IMR-90 (cell line): ENCODE measurements around the gene ZMIZ1. TPM values are rescaled to one million over a fixed set of nuclear protein-coding genes. Genes with fewer than 3 reads are reported as not detected.
A peak's percentile ranks its signal among the peaks of the same experiment; 100 is the strongest.

ENCODE experiments used
- ATAC-seq: fragments of 200-7000 bp; cut with Tn5 transposase; 2 replicates; pipeline ENCODE4 v1.9.1; 2020; ENCODE audit warnings: low read depth, mild to moderate bottlenecking, moderate library complexity
- BruUV-seq: library from RNA; stranded (reverse); fragments of 400-500 nt; replicated peaks from 2 replicates; lab custom pipeline; 2021; lab: Mats Ljungman, UMichigan
- CTCF ChIA-PET: fragments of 300-600 bp; formaldehyde crosslinking; extraction: SDS; loops from one replicate; lab custom pipeline; 2021; ENCODE audit warnings: antibody characterized with exemption; lab: Yijun Ruan, JAX
- POLR2A ChIA-PET: fragments of 300-600 bp; sonication (Branson Sonifier 250); formaldehyde crosslinking; loops from one replicate; lab custom pipeline; 2022; ENCODE audit warnings: antibody characterized with exemption; ENCODE audit not compliant: unreplicated experiment; lab: Charles Lee
- DNase-seq: peaks from one replicate; pipeline ENCODE4 v3.0.0; 2013
- H2AFZ ChIP-seq: replicated peaks from 2 replicates; pipeline ENCODE3; 2013; ENCODE audit warnings: low read length, mild to moderate bottlenecking; ENCODE audit not compliant: poor library complexity
- H2AK5ac ChIP-seq: 2 replicates; pipeline ENCODE4 v1.6.1; 2013; ENCODE audit warnings: low read depth, low read length, inconsistent platforms
- H2AK9ac ChIP-seq: replicated peaks from 2 replicates; pipeline ENCODE3; 2013; ENCODE audit warnings: mild to moderate bottlenecking, low read depth, low read length, moderate library complexity; ENCODE audit not compliant: poor library complexity
- H2BK120ac ChIP-seq: 2 replicates; pipeline ENCODE4 v1.6.1; 2013; ENCODE audit warnings: low read depth, low read length, inconsistent platforms
- H2BK15ac ChIP-seq: 3 replicates; pipeline ENCODE4 v1.6.1; 2013; ENCODE audit warnings: low read depth, low read length, inconsistent platforms
- H2BK20ac ChIP-seq: 2 replicates; pipeline ENCODE4 v1.6.1; 2013; ENCODE audit warnings: low read depth, mild to moderate bottlenecking, inconsistent platforms, low read length, moderate library complexity
- H2BK5ac ChIP-seq: 2 replicates; pipeline ENCODE4 v1.6.1; 2013; ENCODE audit warnings: mild to moderate bottlenecking, low read depth, low read length, inconsistent platforms; ENCODE audit not compliant: poor library complexity, severe bottlenecking
- H3K14ac ChIP-seq: replicated peaks from 2 replicates; pipeline ENCODE4 v1.6.1; 2013; ENCODE audit warnings: low read depth, low read length, inconsistent platforms
- H3K18ac ChIP-seq: 2 replicates; pipeline ENCODE4 v1.6.1; 2013; ENCODE audit warnings: low read depth, low read length, control low read depth
- H3K23ac ChIP-seq: 2 replicates; pipeline ENCODE4 v1.6.1; 2013; ENCODE audit warnings: low read depth, low read length, inconsistent platforms
- H3K27ac ChIP-seq: 2 replicates; pipeline ENCODE4 v1.5.1; 2013; ENCODE audit warnings: mild to moderate bottlenecking, control low read depth, low read length; ENCODE audit not compliant: insufficient read depth
- H3K27me3 ChIP-seq: 2 replicates; pipeline ENCODE4 v1.6.1; 2013; ENCODE audit warnings: low read length; ENCODE audit not compliant: control insufficient read depth, insufficient read depth
- H3K36me3 ChIP-seq: 2 replicates; pipeline ENCODE4 v1.6.1; 2013; ENCODE audit warnings: low read length, mixed read lengths; ENCODE audit not compliant: control insufficient read depth, insufficient read depth
- H3K4ac ChIP-seq: 2 replicates; pipeline ENCODE4 v1.6.1; 2013; ENCODE audit warnings: low read depth, low read length, inconsistent platforms
- H3K4me1 ChIP-seq: 2 replicates; pipeline ENCODE4 v1.6.1; 2013; ENCODE audit warnings: low read length, mixed read lengths; ENCODE audit not compliant: control insufficient read depth, insufficient read depth
- H3K4me2 ChIP-seq: 2 replicates; pipeline ENCODE4 v1.6.1; 2013; ENCODE audit warnings: low read depth, mild to moderate bottlenecking, control low read depth, low read length, moderate library complexity
- H3K4me3 ChIP-seq: 2 replicates; pipeline ENCODE4 v1.5.1; 2013; ENCODE audit warnings: low read depth, mild to moderate bottlenecking, control low read depth, low read length, moderate library complexity; ENCODE audit not compliant: insufficient read depth
- H3K56ac ChIP-seq: 2 replicates; pipeline ENCODE4 v1.6.1; 2013; ENCODE audit warnings: low read length, inconsistent platforms; ENCODE audit not compliant: insufficient read depth; ENCODE audit errors: extremely low read depth
- H3K79me1 ChIP-seq, 2 experiments: 2 replicates each; pipeline ENCODE4 v1.6.1; 2013; ENCODE audit warnings: low read length in 2 of 2, inconsistent platforms in 1 of 2, low read depth in 1 of 2
- H3K9ac ChIP-seq: 2 replicates; pipeline ENCODE4 v1.6.1; 2013; ENCODE audit warnings: low read depth, low read length, control low read depth
- H3K9me1 ChIP-seq: 2 replicates; pipeline ENCODE4 v1.6.1; 2013; ENCODE audit warnings: low read length, inconsistent platforms; ENCODE audit not compliant: insufficient read depth
- H3K9me3 ChIP-seq: 2 replicates; pipeline ENCODE4 v1.6.1; 2013; ENCODE audit warnings: low read length; ENCODE audit not compliant: control insufficient read depth, insufficient read depth
- H4K20me1 ChIP-seq: 2 replicates; pipeline ENCODE4 v1.6.1; 2013; ENCODE audit warnings: low read length, inconsistent platforms; ENCODE audit not compliant: insufficient read depth
- H4K5ac ChIP-seq: 2 replicates; pipeline ENCODE4 v1.6.1; 2013; ENCODE audit warnings: mild to moderate bottlenecking, low read depth, low read length, control low read depth
- H4K8ac ChIP-seq, 2 experiments: 2 replicates each; pipeline ENCODE4 v1.6.1; 2013; ENCODE audit warnings: low read depth in 2 of 2, low read length in 2 of 2, control low read depth in 1 of 2, inconsistent platforms in 1 of 2
- H4K91ac ChIP-seq: 2 replicates; pipeline ENCODE4 v1.6.1; 2013; ENCODE audit warnings: low read depth, low read length, inconsistent platforms; ENCODE audit not compliant: insufficient read depth
- CEBPB ChIP-seq: IDR thresholded peaks from 2 replicates; pipeline ENCODE4 v1.6.1; 2012; ENCODE audit warnings: low read depth, low read length, improper control_type of control experiment
- ELK1 ChIP-seq: fragments of 150-350 bp; IDR thresholded peaks from 2 replicates; pipeline ENCODE4 v1.6.1; 2016; ENCODE audit warnings: low read depth, mild to moderate bottlenecking, low read length, moderate library complexity, borderline replicate concordance
- POLR2A ChIP-seq: IDR thresholded peaks from 2 replicates; pipeline ENCODE4 v1.6.1; 2012; ENCODE audit warnings: mild to moderate bottlenecking, low read depth, low read length
- WGBS, 2 experiments: methylation state at CpG; one replicate each; pipeline versions ENCODE4 v1.1.5 to v1.1.7; 2013; ENCODE audit warnings: missing lambda C conversion rate in 2 of 2; ENCODE audit not compliant: insufficient read length in 1 of 2; ENCODE audit errors: extremely low coverage in 2 of 2; 5-methylcytosine and 5-hydroxymethylcytosine counted together
- dilution Hi-C: fragments of 300-500 bp; cut with HindIII; formaldehyde crosslinking; loops from one replicate; pipeline ENCODE4 v1.14.3; 2018; ENCODE audit warnings: low sequenced_read_pairs; ENCODE audit not compliant: unreplicated experiment
- in situ Hi-C: fragments of 300-500 bp; cut with MboI; formaldehyde crosslinking; loops from 3 replicates; pipeline ENCODE4 v1.14.3; 2019; ENCODE audit warnings: low sequenced_read_pairs, inconsistent platforms, mixed read lengths
- intact Hi-C: fragments of 100-400 bp; cut with micrococcal nuclease; formaldehyde crosslinking; loops from 2 replicates; pipeline ENCODE4 v1.10.0; 2022
- polyA plus RNA-seq, 3 experiments: library from polyadenylated mRNA; depleted of rRNA; stranded (reverse); fragments of >200 nt; gene quantifications; 2 replicates each; pipeline ENCODE4 v1.2.3, GENCODE V29; 2012; ENCODE audit warnings: low replicate concordance in 1 of 3
- total RNA-seq: library from RNA; depleted of rRNA; stranded (reverse); fragments of >200 nt; gene quantifications from 2 replicates; pipeline ENCODE4 v1.2.3, GENCODE V29; 2012

The ZMIZ1 gene
- total and polyA plus RNA-seq, 2 of the 4 experiments (the other 2 are of a cell fraction), result 6.6 to 48.7 TPM

- Histone ChIP-seq H3K4ac (peak overlapping the region; percentile 49; the same call in 1 of the 2 replicates), H4K91ac (peak overlapping the region; percentile 98; the same call in 1 of the 2 replicates), H3K27me3 (no peaks in the 10 kb centered on the region), H2BK5ac (peak overlapping the region; percentile 39), H4K8ac (no peak overlapping the region; a peak in 2 of 4 replicates), H3K36me3 (peaks cover 33% of the 10 kb centered on the region), H3K9ac (no peak overlapping the region), H2BK120ac (0 out of 2 replicates have a peak overlapping the region, but pooled peaks have one; percentile 52), H3K79me1 (peaks cover 69 to 97% of the 10 kb centered on the region in 2 experiments), H3K4me2 (no peak overlapping the region), H3K9me3 (no peaks in the 10 kb centered on the region), H3K56ac (no peak overlapping the region), H3K27ac (no peak overlapping the region), H3K9me1 (peaks cover 43% of the 10 kb centered on the region), H4K20me1 (peaks cover 52% of the 10 kb centered on the region), H3K4me1 (peaks cover 70% of the 10 kb centered on the region), H3K4me3 (no peak overlapping the region), H3K14ac (no peak overlapping the region), H3K18ac (no peak overlapping the region), H2BK20ac (no peak overlapping the region), H2AK9ac (no peak overlapping the region), H4K5ac (no peak overlapping the region), H2AK5ac (peak overlapping the region; percentile 48), H2BK15ac (no peak overlapping the region), H2AFZ (peak overlapping the region; percentile 24), H3K23ac (no peak overlapping the region)
- in situ Hi-C loops, result no loop called here
- WGBS, 2 experiments, result 100% methylated on average over 4 of the region's 12 CpGs; no CpG with 5 or more reads in 1 of the 2 experiments
- intact Hi-C loops, result no loop called here
- no peak for ATAC-seq
- POLR2A ChIA-PET, result no interaction called here
- CTCF ChIA-PET, result no interaction called here
- DNase-seq, result no peak
- no TSS peak for BruUV-seq
- TF ChIP-seq CEBPB (no peak), ELK1 (no peak), POLR2A (no peak)
- dilution Hi-C loops, result no loop called here
Observed at GRCh38 chr10:79162022-79162421, 93.3 kb downstream of the ZMIZ1 start.
